HEK293 (cell line): ENCODE data around the gene KCNB1.

Source experiments
- CTCF ChIA-PET: fragments of 350-600 bp; formaldehyde crosslinking; extraction: SDS; loops from one replicate; lab custom pipeline; 2021; ENCODE audit warnings: antibody characterized with exemption; lab: Yijun Ruan, JAX
- POLR2A ChIA-PET: fragments of 300-600 bp; formaldehyde crosslinking; extraction: SDS; loops from one replicate; lab custom pipeline; 2020; ENCODE audit warnings: antibody characterized with exemption, inconsistent platforms; lab: Yijun Ruan, JAX
- H3K27ac ChIP-seq: fragments of 200-500 bp; sonication (Bioruptor generic); 2 replicates; pipeline ENCODE4 v1.5.1; 2014; ENCODE audit warnings: low read depth, low read length, control low read depth, inconsistent platforms; ENCODE audit errors: extremely low read depth
- H3K36me3 ChIP-seq, 2 experiments: fragments of 200-500 bp in 1 of 2; sonication (Bioruptor generic) in 1 of 2; 1 replicate in 1 of 2; 2 replicates in 1 of 2; pipeline ENCODE4 v1.5.1; 2014 to 2017; ENCODE audit warnings: inconsistent platforms in 2 of 2, low read length in 2 of 2; ENCODE audit not compliant: control insufficient read depth in 2 of 2, insufficient read depth in 1 of 2
- H3K4me1 ChIP-seq: fragments of 200-500 bp; sonication (Bioruptor generic); 2 replicates; pipeline ENCODE4 v1.5.1; 2014; ENCODE audit warnings: mild to moderate bottlenecking, low read length, inconsistent platforms; ENCODE audit not compliant: control insufficient read depth, insufficient read depth
- H3K4me3 ChIP-seq: 2 replicates; pipeline ENCODE4 v1.5.1; 2011; ENCODE audit warnings: low read depth, mild to moderate bottlenecking, control low read depth, low read length, moderate library complexity
- H3K9me3 ChIP-seq: fragments of 200-500 bp; sonication (Bioruptor generic); 2 replicates; pipeline ENCODE4 v1.5.1; 2014; ENCODE audit warnings: low read depth, low read length, inconsistent platforms; ENCODE audit not compliant: control insufficient read depth, insufficient read depth
- GLI2 ChIP-seq: fragments of 450-650 bp; formaldehyde crosslinking; IDR thresholded peaks from 2 replicates; pipeline ENCODE4; 2017; ENCODE audit warnings: missing biosample characterization, missing genetic modification characterization, low read depth, borderline replicate concordance
- GLIS1 ChIP-seq: fragments of 450-650 bp; formaldehyde crosslinking; IDR thresholded peaks from 2 replicates; pipeline ENCODE4 v1.5.1; 2016; ENCODE audit warnings: missing biosample characterization, missing genetic modification characterization
- PRDM1 ChIP-seq: fragments of 450-650 bp; formaldehyde crosslinking; IDR thresholded peaks from 2 replicates; pipeline ENCODE4; 2016; ENCODE audit warnings: missing biosample characterization, missing genetic modification characterization
- PRDM4 ChIP-seq: fragments of 450-650 bp; formaldehyde crosslinking; IDR thresholded peaks from 2 replicates; pipeline ENCODE4 v1.5.1; 2017; ENCODE audit warnings: missing biosample characterization, missing genetic modification characterization
- SALL2 ChIP-seq: fragments of 450-650 bp; formaldehyde crosslinking; IDR thresholded peaks from 2 replicates; pipeline ENCODE4 v1.5.0; 2017; ENCODE audit warnings: missing biosample characterization, mild to moderate bottlenecking, missing genetic modification characterization, borderline replicate concordance
- TRIM28 ChIP-seq: IDR thresholded peaks from 2 replicates; pipeline ENCODE4 v1.6.1; 2011; ENCODE audit warnings: low read length, control low read depth, borderline replicate concordance
- ZIC2 ChIP-seq: fragments of 450-650 bp; formaldehyde crosslinking; IDR thresholded peaks from 2 replicates; pipeline ENCODE4 v1.5.1; 2016; ENCODE audit warnings: missing biosample characterization, missing genetic modification characterization
- ZNF132 ChIP-seq: fragments of 450-650 bp; formaldehyde crosslinking; IDR thresholded peaks from 2 replicates; pipeline ENCODE4 v1.5.1; 2017; ENCODE audit warnings: missing biosample characterization, missing genetic modification characterization, borderline replicate concordance
- ZNF174 ChIP-seq: fragments of 450-650 bp; formaldehyde crosslinking; IDR thresholded peaks from 2 replicates; pipeline ENCODE4 v1.5.0; 2017; ENCODE audit warnings: missing biosample characterization, mild to moderate bottlenecking, missing genetic modification characterization
- ZNF2 ChIP-seq: fragments of 450-650 bp; formaldehyde crosslinking; IDR thresholded peaks from 2 replicates; pipeline ENCODE4 v1.5.1; 2016; ENCODE audit warnings: missing biosample characterization, missing genetic modification characterization
- ZNF274 ChIP-seq, 2 experiments: fragments of 200-500 bp in 1 of 2; fragments of 450-650 bp in 1 of 2; sonication (Bioruptor generic) in 1 of 2; formaldehyde crosslinking in 1 of 2; IDR thresholded peaks; 2 replicates each; pipeline versions ENCODE4 v1.5.1 to v1.6.1; 2014 to 2016; ENCODE audit warnings: borderline replicate concordance in 1 of 2, inconsistent platforms in 1 of 2, low read length in 1 of 2, missing biosample characterization in 1 of 2, missing genetic modification characterization in 1 of 2
- ZNF449 ChIP-seq: fragments of 450-650 bp; formaldehyde crosslinking; IDR thresholded peaks from 2 replicates; pipeline ENCODE4 v1.5.1; 2017; ENCODE audit warnings: missing biosample characterization, mild to moderate bottlenecking, missing genetic modification characterization, moderate library complexity
- ZNF701 ChIP-seq: fragments of 450-650 bp; formaldehyde crosslinking; IDR thresholded peaks from 2 replicates; pipeline ENCODE4 v1.5.1; 2016; ENCODE audit warnings: missing biosample characterization, missing genetic modification characterization
- ZNF747 ChIP-seq: fragments of 450-650 bp; formaldehyde crosslinking; IDR thresholded peaks from 2 replicates; pipeline ENCODE4 v1.5.1; 2016; ENCODE audit warnings: missing biosample characterization, missing genetic modification characterization
- ZNF776 ChIP-seq: fragments of 450-650 bp; formaldehyde crosslinking; IDR thresholded peaks from 2 replicates; pipeline ENCODE4 v1.5.0; 2017; ENCODE audit warnings: missing biosample characterization, missing genetic modification characterization, borderline replicate concordance
- ZNF791 ChIP-seq: fragments of 450-650 bp; formaldehyde crosslinking; IDR thresholded peaks from 2 replicates; pipeline ENCODE4 v1.5.1; 2016; ENCODE audit warnings: missing biosample characterization, missing genetic modification characterization
- TF ChIP-seq, protein P1 (sequence below): fragments of 450-650 bp; formaldehyde crosslinking; IDR thresholded peaks from 2 replicates; pipeline ENCODE4 v1.5.1; 2017; ENCODE audit warnings: missing biosample characterization, missing genetic modification characterization
- TF ChIP-seq, protein P2 (sequence below): fragments of 450-650 bp; formaldehyde crosslinking; IDR thresholded peaks from 2 replicates; pipeline ENCODE4 v1.5.1; 2017; ENCODE audit warnings: missing biosample characterization, missing genetic modification characterization
- TF ChIP-seq, protein P3 (sequence below): fragments of 450-650 bp; formaldehyde crosslinking; IDR thresholded peaks from 2 replicates; pipeline ENCODE4 v1.5.1; 2016; ENCODE audit warnings: missing biosample characterization, missing genetic modification characterization
- TF ChIP-seq, protein P4 (sequence below): fragments of 450-650 bp; formaldehyde crosslinking; IDR thresholded peaks from 2 replicates; pipeline ENCODE4 v1.5.1; 2016; ENCODE audit warnings: missing biosample characterization, missing genetic modification characterization, borderline replicate concordance

The KCNB1 gene

GRCh38 chr20:49447946-49448809, 34.3 kb downstream of the KCNB1 start (continued):
- TF ChIP-seq GLIS1 (tag by site-specific recombination) (peak; percentile 58; the same call in 1 of the 2 replicates), ZNF791 (tag by site-specific recombination) (no peak)
- TF ChIP-seq, all 188 proteins: peak for 8

DNA sequence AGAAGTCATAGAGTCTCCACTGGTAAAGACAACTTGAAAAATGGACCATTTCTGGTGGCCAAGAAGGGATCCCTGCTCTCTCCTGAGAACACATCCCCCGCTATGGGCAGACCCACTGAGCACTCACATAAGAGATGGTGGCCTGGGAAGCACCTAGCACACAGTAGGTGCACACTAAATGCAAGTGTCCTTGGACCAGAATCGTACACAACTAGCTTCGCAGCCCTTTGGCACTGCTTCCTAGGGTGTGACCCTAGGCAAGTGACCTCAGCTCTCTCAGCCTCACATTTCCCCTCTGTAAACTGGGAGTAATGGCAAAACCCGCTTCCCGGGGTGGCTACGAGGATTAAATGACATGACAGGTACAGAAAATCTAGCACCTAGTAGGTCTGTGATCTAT, 35.1 kb downstream of the KCNB1 start:
- TF ChIP-seq SALL2 (tag by site-specific recombination) (no peak), ZNF174 (tag by site-specific recombination) (no peak), ZIC2 (tag by site-specific recombination) (no peak), ZNF449 (tag by site-specific recombination) (no peak), GLI2 (tag by site-specific recombination) (no peak), ZNF132 (tag by site-specific recombination) (no peak), ZNF701 (tag by site-specific recombination) (no peak), TRIM28 (no peak), ZNF274 (IDR thresholded peaks at IDR 0.05; ENCODE audit: low read length) (no peak), ZNF274 (tag by site-specific recombination; IDR thresholded peaks at IDR 0.05; ENCODE audit: borderline replicate concordance) (no peak), PRDM1 (tag by site-specific recombination) (no peak), ZNF776 (tag by site-specific recombination) (no peak), ZNF747 (tag by site-specific recombination) (no peak), ZNF2 (tag by site-specific recombination) (no peak), PRDM4 (no peak)
- TF ChIP-seq, protein P1, sequence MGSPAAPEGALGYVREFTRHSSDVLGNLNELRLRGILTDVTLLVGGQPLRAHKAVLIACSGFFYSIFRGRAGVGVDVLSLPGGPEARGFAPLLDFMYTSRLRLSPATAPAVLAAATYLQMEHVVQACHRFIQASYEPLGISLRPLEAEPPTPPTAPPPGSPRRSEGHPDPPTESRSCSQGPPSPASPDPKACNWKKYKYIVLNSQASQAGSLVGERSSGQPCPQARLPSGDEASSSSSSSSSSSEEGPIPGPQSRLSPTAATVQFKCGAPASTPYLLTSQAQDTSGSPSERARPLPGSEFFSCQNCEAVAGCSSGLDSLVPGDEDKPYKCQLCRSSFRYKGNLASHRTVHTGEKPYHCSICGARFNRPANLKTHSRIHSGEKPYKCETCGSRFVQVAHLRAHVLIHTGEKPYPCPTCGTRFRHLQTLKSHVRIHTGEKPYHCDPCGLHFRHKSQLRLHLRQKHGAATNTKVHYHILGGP (tag by site-specific recombination): no peak
- TF ChIP-seq, protein P2, sequence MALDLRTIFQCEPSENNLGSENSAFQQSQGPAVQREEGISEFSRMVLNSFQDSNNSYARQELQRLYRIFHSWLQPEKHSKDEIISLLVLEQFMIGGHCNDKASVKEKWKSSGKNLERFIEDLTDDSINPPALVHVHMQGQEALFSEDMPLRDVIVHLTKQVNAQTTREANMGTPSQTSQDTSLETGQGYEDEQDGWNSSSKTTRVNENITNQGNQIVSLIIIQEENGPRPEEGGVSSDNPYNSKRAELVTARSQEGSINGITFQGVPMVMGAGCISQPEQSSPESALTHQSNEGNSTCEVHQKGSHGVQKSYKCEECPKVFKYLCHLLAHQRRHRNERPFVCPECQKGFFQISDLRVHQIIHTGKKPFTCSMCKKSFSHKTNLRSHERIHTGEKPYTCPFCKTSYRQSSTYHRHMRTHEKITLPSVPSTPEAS (tag by site-specific recombination): no peak
- TF ChIP-seq, protein P3, sequence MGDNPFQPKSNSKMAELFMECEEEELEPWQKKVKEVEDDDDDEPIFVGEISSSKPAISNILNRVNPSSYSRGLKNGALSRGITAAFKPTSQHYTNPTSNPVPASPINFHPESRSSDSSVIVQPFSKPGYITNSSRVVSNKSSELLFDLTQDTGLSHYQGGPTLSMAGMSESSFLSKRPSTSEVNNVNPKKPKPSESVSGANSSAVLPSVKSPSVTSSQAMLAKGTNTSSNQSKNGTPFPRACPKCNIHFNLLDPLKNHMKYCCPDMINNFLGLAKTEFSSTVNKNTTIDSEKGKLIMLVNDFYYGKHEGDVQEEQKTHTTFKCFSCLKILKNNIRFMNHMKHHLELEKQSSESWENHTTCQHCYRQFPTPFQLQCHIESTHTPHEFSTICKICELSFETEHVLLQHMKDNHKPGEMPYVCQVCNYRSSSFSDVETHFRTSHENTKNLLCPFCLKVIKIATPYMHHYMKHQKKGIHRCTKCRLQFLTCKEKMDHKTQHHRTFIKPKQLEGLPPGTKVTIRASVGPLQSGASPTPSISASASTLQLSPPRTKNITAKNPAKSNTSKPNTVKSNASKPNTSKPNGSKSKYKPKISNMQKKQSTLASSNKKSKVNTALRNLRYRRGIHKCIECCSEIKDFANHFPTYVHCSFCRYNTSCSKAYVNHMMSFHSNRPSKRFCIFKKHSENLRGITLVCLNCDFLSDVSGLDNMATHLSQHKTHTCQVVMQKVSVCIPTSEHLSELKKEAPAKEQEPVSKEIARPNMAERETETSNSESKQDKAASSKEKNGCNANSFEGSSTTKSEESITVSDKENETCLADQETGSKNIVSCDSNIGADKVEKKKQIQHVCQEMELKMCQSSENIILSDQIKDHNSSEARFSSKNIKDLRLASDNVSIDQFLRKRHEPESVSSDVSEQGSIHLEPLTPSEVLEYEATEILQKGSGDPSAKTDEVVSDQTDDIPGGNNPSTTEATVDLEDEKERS (tag by site-specific recombination): no peak
- TF ChIP-seq, protein P4, sequence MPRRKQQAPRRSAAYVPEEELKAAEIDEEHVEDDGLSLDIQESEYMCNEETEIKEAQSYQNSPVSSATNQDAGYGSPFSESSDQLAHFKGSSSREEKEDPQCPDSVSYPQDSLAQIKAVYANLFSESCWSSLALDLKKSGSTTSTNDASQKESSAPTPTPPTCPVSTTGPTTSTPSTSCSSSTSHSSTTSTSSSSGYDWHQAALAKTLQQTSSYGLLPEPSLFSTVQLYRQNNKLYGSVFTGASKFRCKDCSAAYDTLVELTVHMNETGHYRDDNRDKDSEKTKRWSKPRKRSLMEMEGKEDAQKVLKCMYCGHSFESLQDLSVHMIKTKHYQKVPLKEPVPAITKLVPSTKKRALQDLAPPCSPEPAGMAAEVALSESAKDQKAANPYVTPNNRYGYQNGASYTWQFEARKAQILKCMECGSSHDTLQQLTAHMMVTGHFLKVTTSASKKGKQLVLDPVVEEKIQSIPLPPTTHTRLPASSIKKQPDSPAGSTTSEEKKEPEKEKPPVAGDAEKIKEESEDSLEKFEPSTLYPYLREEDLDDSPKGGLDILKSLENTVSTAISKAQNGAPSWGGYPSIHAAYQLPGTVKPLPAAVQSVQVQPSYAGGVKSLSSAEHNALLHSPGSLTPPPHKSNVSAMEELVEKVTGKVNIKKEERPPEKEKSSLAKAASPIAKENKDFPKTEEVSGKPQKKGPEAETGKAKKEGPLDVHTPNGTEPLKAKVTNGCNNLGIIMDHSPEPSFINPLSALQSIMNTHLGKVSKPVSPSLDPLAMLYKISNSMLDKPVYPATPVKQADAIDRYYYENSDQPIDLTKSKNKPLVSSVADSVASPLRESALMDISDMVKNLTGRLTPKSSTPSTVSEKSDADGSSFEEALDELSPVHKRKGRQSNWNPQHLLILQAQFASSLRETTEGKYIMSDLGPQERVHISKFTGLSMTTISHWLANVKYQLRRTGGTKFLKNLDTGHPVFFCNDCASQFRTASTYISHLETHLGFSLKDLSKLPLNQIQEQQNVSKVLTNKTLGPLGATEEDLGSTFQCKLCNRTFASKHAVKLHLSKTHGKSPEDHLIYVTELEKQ (tag by site-specific recombination): no peak
- CTCF ChIA-PET: interaction anchor here (0.6 kb wide), 1 partner anchor 24 kb away, joined by 3 read pairs; no protein-coding TSS in a partner anchor
- POLR2A ChIA-PET: no interaction called here
- no peaks in the 10 kb centered on the region for H3K36me3 ChIP-seq
- H3K4me1 ChIP-seq: no peaks in the 10 kb centered on the region
- no peak overlapping the region for H3K27ac ChIP-seq
- no peaks in the 10 kb centered on the region for H3K9me3 ChIP-seq
- H3K4me3 ChIP-seq: no peak overlapping the region
